HepG2 (cell line): ENCODE results near the gene RPP25L. TPM values are rescaled to one million over a fixed set of nuclear protein-coding genes. Genes with fewer than 3 reads are reported as not detected.

Experiments
- ATAC-seq: fragments of 200-7000 bp; cut with Tn5 transposase; 3 replicates; pipeline ENCODE4 v1.9.1; 2020; ENCODE audit warnings: mild to moderate bottlenecking, moderate library complexity
- BruUV-seq: library from RNA; stranded (reverse); fragments of 400-500 nt; replicated peaks from 2 replicates; lab custom pipeline; 2021; lab: Mats Ljungman, UMichigan
- CTCF ChIA-PET: fragments of 300-600 bp; formaldehyde crosslinking; extraction: SDS; loops from one replicate; lab custom pipeline; 2021; ENCODE audit warnings: low total read pairs, inconsistent platforms, low intra/inter-chr PET ratio; lab: Yijun Ruan, JAX
- POLR2A ChIA-PET: fragments of 350-600 bp; sonication (Branson Sonifier 250); formaldehyde crosslinking; loops from one replicate; lab custom pipeline; 2020; ENCODE audit warnings: antibody characterized with exemption, inconsistent platforms; lab: Yijun Ruan, JAX
- DNase-seq: peaks from one replicate; pipeline ENCODE4 v3.0.0-alpha.2; 2015; ENCODE audit warnings: low spot score
- FAIRE-seq: peaks from 3 replicates; lab custom pipeline; 2011; peaks lifted over from hg19 to GRCh38; lab: Jason Lieb, UNC
- H2AFZ ChIP-seq: one replicate; pipeline ENCODE4 v1.6.1; 2011; ENCODE audit warnings: low read length, inconsistent platforms
- H3K27ac ChIP-seq: fragments of 300-600 bp; 3 replicates; pipeline ENCODE4 v1.8.0; 2011; ENCODE audit warnings: mixed run types, mild to moderate bottlenecking, mixed read lengths, low read length, inconsistent platforms; ENCODE audit not compliant: insufficient read depth; ENCODE audit errors: extremely low read length
- H3K27me3 ChIP-seq, 2 experiments: fragments of 200-600 bp in 1 of 2; 2 replicates in 1 of 2; 3 replicates in 1 of 2; pipeline versions ENCODE4 v1.6.0 to v1.8.0; 2011; ENCODE audit warnings: low read length in 2 of 2, mild to moderate bottlenecking in 2 of 2, moderate library complexity in 2 of 2, inconsistent platforms in 1 of 2; ENCODE audit not compliant: insufficient read depth in 2 of 2, control insufficient read depth in 1 of 2
- H3K36me3 ChIP-seq, 2 experiments: fragments of 200-600 bp in 1 of 2; replicated peaks in 1 of 2; 2 replicates in 1 of 2; 3 replicates in 1 of 2; pipeline versions ENCODE4 v1.5.1 to v1.8.0; 2011; ENCODE audit warnings: low read length in 2 of 2, inconsistent platforms in 1 of 2; ENCODE audit not compliant: insufficient read depth in 2 of 2, control insufficient read depth in 1 of 2
- H3K4me1 ChIP-seq: 2 replicates; pipeline ENCODE4 v1.5.1; 2012; ENCODE audit warnings: low read length, inconsistent platforms; ENCODE audit not compliant: insufficient read depth
- H3K4me2 ChIP-seq: 2 replicates; pipeline ENCODE4 v1.6.0; 2011; ENCODE audit warnings: low read depth, low read length, inconsistent platforms
- H3K4me3 ChIP-seq, 3 experiments: fragments of 200-600 bp in 1 of 3; sonication (generic), shearing (Covaris generic) in 1 of 3; replicated peaks in 1 of 3; 2 replicates each; pipeline ENCODE4 v1.5.1; 2011 to 2016; ENCODE audit warnings: low read length in 3 of 3, inconsistent platforms in 2 of 3, low read depth in 2 of 3, mild to moderate bottlenecking in 2 of 3, control low read depth in 1 of 3, mixed read lengths in 1 of 3; ENCODE audit not compliant: insufficient read depth in 1 of 3
- H3K79me2 ChIP-seq: one replicate; pipeline ENCODE4 v1.6.1; 2011; ENCODE audit warnings: low read length, inconsistent platforms; ENCODE audit not compliant: insufficient read depth
- H3K9ac ChIP-seq: 2 replicates; pipeline ENCODE4 v1.6.0; 2011; ENCODE audit warnings: mild to moderate bottlenecking, low read depth, low read length, inconsistent platforms; ENCODE audit not compliant: insufficient read depth
- H3K9me3 ChIP-seq: 2 replicates; pipeline ENCODE4 v1.5.1; 2012; ENCODE audit warnings: mild to moderate bottlenecking, low read length
- H4K20me1 ChIP-seq: 2 replicates; pipeline ENCODE4 v1.6.0; 2011; ENCODE audit warnings: inconsistent platforms, mild to moderate bottlenecking, low read length, moderate library complexity; ENCODE audit not compliant: insufficient read depth
- CC2D1A ChIP-seq: sonication (generic); formaldehyde crosslinking; IDR thresholded peaks from 2 replicates; pipeline ENCODE4 v1.8.1; 2023; ENCODE audit warnings: mild to moderate bottlenecking, missing genetic modification reagents
- CEBPZ ChIP-seq: IDR thresholded peaks from 2 replicates; pipeline ENCODE4 v1.6.1; 2012; ENCODE audit warnings: low read length, improper control_type of control experiment
- GTF2F1 ChIP-seq: fragments of 150-350 bp; IDR thresholded peaks from 2 replicates; pipeline ENCODE4 v1.6.1; 2014; ENCODE audit warnings: low read length
- HMGXB4 ChIP-seq, 2 experiments: sonication (generic) in 1 of 2; formaldehyde crosslinking in 1 of 2; IDR thresholded peaks; 2 replicates each; pipeline versions ENCODE4 v1.4.0 to v1.6.1; 2018 to 2020; ENCODE audit warnings: missing genetic modification reagents in 2 of 2, borderline replicate concordance in 1 of 2, low read depth in 1 of 2, mild to moderate bottlenecking in 1 of 2, missing biosample characterization in 1 of 2
- IRF9 ChIP-seq: sonication (generic); formaldehyde crosslinking; IDR thresholded peaks from 2 replicates; pipeline ENCODE4 v1.8.0; 2022; ENCODE audit warnings: missing genetic modification reagents, mild to moderate bottlenecking, borderline replicate concordance
- JDP2 ChIP-seq: sonication (generic); formaldehyde crosslinking; IDR thresholded peaks from 2 replicates; pipeline ENCODE4 v1.8.1; 2022; ENCODE audit warnings: missing genetic modification reagents, borderline replicate concordance
- KLF6 ChIP-seq: IDR thresholded peaks from 2 replicates; pipeline ENCODE4 v1.8.0; 2016; ENCODE audit warnings: missing biosample characterization, missing genetic modification reagents
- SP2 ChIP-seq: sonication (generic); formaldehyde crosslinking; IDR thresholded peaks from 2 replicates; pipeline ENCODE4 v1.5.1; 2020; ENCODE audit warnings: mild to moderate bottlenecking, missing genetic modification reagents
- ZNF230 ChIP-seq: sonication (generic); formaldehyde crosslinking; IDR thresholded peaks from 2 replicates; pipeline ENCODE4 v1.4.0; 2020; ENCODE audit warnings: mild to moderate bottlenecking, missing genetic modification reagents
- ZNF790 ChIP-seq: sonication (generic); formaldehyde crosslinking; IDR thresholded peaks from 2 replicates; pipeline ENCODE4 v1.8.0; 2022; ENCODE audit warnings: missing genetic modification reagents, mild to moderate bottlenecking, borderline replicate concordance
- ZNF883 ChIP-seq: sonication (generic); formaldehyde crosslinking; IDR thresholded peaks from 2 replicates; pipeline ENCODE4 v1.5.1; 2020; ENCODE audit warnings: mild to moderate bottlenecking, missing genetic modification reagents; ENCODE audit errors: not compliant biosample characterization
- WGBS: methylation state at CpG from one replicate; pipeline ENCODE4 v1.1.6; 2017; ENCODE audit warnings: low lambda C conversion rate; 5-methylcytosine and 5-hydroxymethylcytosine counted together
- in situ Hi-C: cut with HindIII; loops from 2 replicates; pipeline ENCODE4 v1.10.0; 2017; ENCODE audit warnings: low pct_unique_long_range_greater_than_20kb; ENCODE audit not compliant: extremely low pct_ligation_motif_present
- intact Hi-C: fragments of 100-400 bp; cut with micrococcal nuclease; formaldehyde crosslinking; loops from one replicate; pipeline ENCODE4 v1.10.0; 2022; ENCODE audit not compliant: unreplicated experiment
- polyA plus RNA-seq, 8 experiments: library from polyadenylated mRNA; depleted of rRNA in 3 of 8; stranded (reverse) in 7 of 8; unstranded in 1 of 8; fragments of >200 nt; fragmentation: Illumina TruSeq in 4 of 8; extraction: Trizol in 4 of 8; gene quantifications; 2 replicates each; pipeline versions ENCODE4 v1.2.1 to v1.2.3, GENCODE V29; 2011 to 2016; ENCODE audit warnings: low read depth in 4 of 8, missing spikeins in 1 of 8, mixed read lengths in 1 of 8; ENCODE audit not compliant: insufficient read depth in 1 of 8
- total RNA-seq, 5 experiments: library from RNA; depleted of rRNA; stranded (reverse); fragments of >200 nt; fragmentation: Illumina TruSeq; extraction: Trizol; gene quantifications; 2 replicates each; pipeline ENCODE4 v1.2.3, GENCODE V29; 2016; ENCODE audit warnings: low read depth in 1 of 5

RPP25L gene
- total and polyA plus RNA-seq, 2 of the 13 experiments (the other 11 are each of a cell fraction or from before 2014, with no cell fraction given): 24.5 to 27.3 TPM

- DNase-seq: no peak
- no peak overlapping the region for H3K9ac ChIP-seq
- H3K27ac ChIP-seq: no peak overlapping the region
- H3K4me1 ChIP-seq: peaks cover 28% of the 10 kb centered on the region; the same call in 1 of the 2 replicates
- in situ Hi-C loops (loop anchor here (5.0 kb wide), 1 partner anchor 40 kb away; no protein-coding TSS in a partner anchor), intact Hi-C loops (loop anchor here (1.0 to 5.0 kb wide), 3 partner anchors 44 to 155 kb away; no protein-coding TSS in a partner anchor)
- no peak; the same call in 2 of the 3 replicates for ATAC-seq
- ChIA-PET POLR2A (interaction anchor here (1.0 kb wide), 1 partner anchor 188 kb away, joined by 3 read pairs; no protein-coding TSS in a partner anchor), CTCF (interaction anchor here (1.1 to 3.9 kb wide), 6 partner anchors 10 to 188 kb away, joined by 3 to 42 read pairs (median 10); no protein-coding TSS in a partner anchor)
- TF ChIP-seq CC2D1A (CRISPR knock-in tag) (no peak), CEBPZ (no peak), HMGXB4 (CRISPR knock-in tag; IDR thresholded peaks at IDR 0.05; ENCODE audit: borderline replicate concordance in 1 of 2, low read depth in 1 of 2) (0 out of 4 replicates have a peak, but pooled peaks of 1 of the 2 experiments have one; percentile 4), KLF6 (CRISPR knock-in tag) (no peak), IRF9 (CRISPR knock-in tag) (peak; percentile 60; the same call in 1 of the 2 replicates), GTF2F1 (no peak), ZNF230 (no peak), JDP2 (no peak), ZNF790 (no peak), SP2 (CRISPR knock-in tag) (no peak), ZNF883 (CRISPR knock-in tag) (no peak)
- H3K4me2 ChIP-seq: peak overlapping the region; percentile 34; the same call in 1 of the 2 replicates
- no peak for FAIRE-seq
- H3K36me3 ChIP-seq: no peaks in the 10 kb centered on the region
- peaks cover 4% of the 10 kb centered on the region; the same call in 1 of the 2 replicates for H4K20me1 ChIP-seq
- no peak overlapping the region for H3K4me3 ChIP-seq
- H2AFZ ChIP-seq: no peak overlapping the region
- H3K79me2 ChIP-seq: no peaks in the 10 kb centered on the region
- H3K9me3 ChIP-seq: no peaks in the 10 kb centered on the region
- 35% methylated on average over 10 of the region's 16 CpGs for WGBS
- no TSS peak for BruUV-seq
- peaks cover 14 to 70% of the 10 kb centered on the region in 2 experiments for H3K27me3 ChIP-seq
These were observed 19.7 kb downstream of the RPP25L start for GRCh38 chr9:34591917-34592866.
